Activated CD4-positive, CD25-positive, alpha-beta regulatory T cell (primary cell): ENCODE measurements around the gene TERT.
"Not testable (repeated sequence)": the region's sequence is repeated elsewhere in the genome, so short reads cannot be mapped to it uniquely, and the experiment has no call there.

Experiments
- DNase-seq, 4 experiments: peaks; one replicate each; lab custom pipeline; 2025; lab: John Stamatoyannopoulos, UW

TERT gene

GRCh38 chr5:1294206-1294834 lies 548 bp downstream of the TERT start:
- DNase-seq: no peak

DNA sequence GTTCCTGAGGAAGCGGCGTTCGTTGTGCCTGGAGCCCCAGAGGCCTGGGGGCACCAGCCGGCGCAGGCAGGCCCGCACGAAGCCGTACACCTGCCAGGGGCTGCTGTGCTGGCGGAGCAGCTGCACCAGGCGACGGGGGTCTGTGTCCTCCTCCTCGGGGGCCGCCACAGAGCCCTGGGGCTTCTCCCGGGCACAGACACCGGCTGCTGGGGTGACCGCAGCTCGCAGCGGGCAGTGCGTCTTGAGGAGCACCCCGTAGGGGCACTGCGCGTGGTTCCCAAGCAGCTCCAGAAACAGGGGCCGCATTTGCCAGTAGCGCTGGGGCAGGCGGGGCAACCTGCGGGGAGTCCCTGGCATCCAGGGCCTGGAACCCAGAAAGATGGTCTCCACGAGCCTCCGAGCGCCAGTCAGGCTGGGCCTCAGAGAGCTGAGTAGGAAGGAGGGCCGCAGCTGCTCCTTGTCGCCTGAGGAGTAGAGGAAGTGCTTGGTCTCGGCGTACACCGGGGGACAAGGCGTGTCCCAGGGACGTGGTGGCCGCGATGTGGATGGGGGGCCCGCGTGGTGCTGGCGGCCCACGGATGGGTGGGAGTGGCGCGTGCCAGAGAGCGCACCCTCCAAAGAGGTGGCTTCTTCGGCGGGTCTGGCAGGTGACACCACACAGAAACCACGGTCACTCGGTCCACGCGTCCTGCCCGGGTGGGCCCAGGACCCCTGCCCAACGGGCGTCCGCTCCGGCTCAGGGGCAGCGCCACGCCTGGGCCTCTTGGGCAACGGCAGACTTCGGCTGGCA lies 1.3 kb downstream of the TERT start:
- DNase-seq: no peak

DNA sequence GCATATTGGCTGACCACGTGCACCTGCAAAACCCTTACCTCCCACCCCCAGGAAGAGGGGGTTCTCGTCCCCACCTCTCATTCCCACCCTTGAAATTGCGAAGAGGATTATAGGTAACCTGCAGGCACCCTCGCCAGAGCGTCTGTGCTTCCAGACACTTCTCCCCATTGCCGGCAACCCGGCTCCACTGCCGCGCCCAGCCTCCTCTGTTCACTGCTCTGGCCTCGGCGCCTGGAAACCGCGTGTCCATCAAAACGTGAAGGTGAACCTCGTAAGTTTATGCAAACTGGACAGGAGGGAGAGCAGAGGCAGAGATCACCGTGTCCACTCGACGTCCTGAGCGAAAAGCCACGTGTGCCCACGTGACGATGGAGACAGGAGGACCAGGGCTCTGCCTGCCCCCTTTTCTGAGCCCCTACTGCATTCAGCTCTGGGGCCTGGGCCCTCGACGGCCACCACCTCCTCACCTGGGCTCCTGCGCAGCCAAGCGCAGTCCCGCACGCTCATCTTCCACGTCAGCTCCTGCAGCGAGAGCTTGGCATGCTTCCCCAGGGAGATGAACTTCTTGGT lies 1.9 kb downstream of the TERT start:
- DNase-seq: no peak

GRCh38 chr5:1292139-1292538 lies 2.7 kb downstream of the TERT start:
- no peak for DNase-seq

GRCh38 chr5:1291611-1292080 lies 3.2 kb downstream of the TERT start:
- no peak for DNase-seq

- DNase-seq: not testable (repeated sequence)
Measured at GRCh38 chr5:1290956-1291355, 3.9 kb downstream of the TERT start.

- DNase-seq: not testable (repeated sequence)
Measured at GRCh38 chr5:1289559-1289958, 5.3 kb downstream of the TERT start.

DNA sequence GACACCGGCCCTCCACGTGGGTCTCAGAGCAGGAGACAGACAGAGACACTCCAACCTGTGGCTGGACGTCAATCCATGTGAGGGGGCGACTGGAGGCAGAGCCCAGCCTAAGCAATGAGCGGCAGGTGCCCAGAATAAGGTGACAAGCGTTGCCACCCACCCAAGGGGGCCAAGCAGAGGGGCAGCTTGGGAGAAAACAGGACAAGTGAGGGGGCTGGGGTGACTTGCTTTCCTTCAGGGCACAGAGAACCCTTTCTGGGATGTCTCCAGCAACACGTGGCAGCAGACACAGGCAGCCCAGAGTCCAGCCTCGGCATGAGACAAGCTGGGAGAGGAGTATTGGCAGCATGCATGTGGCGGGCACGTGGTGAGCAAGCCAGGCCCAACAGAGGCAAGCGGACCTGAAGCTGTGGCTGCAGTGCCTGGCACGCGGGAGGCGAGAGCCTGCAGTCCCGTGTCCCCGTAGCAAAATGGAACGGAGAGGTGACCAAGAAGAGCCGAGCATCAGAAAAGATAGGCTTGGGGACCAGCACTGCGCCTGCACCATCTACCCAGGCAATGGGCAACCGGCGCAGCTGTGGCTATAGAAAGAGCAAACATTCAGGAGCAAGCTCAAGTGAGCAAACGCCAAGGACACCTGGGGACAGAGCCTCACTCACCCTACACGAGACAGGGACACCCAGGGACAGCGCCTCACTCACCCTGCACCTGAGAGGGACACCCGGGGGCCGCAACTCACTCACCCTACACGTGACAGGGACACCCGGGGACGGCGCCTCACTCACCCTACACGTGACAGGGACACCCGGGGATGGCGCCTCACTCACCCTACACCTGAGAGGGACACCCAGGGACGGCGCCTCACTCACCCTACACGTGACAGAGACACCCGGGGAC lies 6.2 kb downstream of the TERT start:
- DNase-seq: no peak

DNA sequence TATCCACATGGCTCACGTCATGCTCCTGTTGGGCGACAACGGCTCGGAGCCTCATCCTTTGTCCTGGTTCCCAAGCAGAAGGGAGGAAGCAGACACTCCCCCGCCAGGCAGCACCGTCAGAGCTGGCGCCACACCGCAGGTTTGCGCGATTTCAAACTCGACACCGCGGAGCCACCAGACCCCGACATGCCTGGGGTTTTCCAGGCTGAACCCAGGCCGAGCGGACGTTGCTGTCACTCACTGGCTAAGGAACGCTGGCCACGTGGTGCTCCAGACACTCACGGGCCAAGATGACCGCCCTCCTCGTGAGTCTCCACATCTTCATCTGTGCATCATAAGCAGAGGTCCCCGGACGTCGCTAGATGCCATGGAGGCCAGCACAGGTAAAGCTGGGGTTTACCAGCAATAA lies 9.0 kb downstream of the TERT start:
- DNase-seq: no peak

DNA sequence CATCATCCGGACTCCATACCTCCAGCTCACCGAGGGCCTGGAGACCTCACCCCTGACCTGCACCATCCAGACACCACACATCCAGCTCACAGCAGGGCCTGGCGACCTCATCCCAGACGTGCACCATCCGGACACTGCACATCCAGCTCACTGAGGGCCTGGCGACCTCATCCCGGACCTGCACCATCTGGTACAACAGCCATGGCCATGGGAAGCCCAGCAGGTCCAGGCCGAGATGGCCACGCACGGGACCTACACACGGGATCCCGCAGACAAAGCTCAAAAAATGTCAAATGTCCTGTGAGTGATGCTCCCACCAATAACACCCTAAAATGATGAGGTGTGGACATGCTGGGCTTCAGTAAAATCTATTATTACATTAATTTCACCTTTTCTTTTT lies 9.7 kb downstream of the TERT start:
- no peak for DNase-seq

DNA sequence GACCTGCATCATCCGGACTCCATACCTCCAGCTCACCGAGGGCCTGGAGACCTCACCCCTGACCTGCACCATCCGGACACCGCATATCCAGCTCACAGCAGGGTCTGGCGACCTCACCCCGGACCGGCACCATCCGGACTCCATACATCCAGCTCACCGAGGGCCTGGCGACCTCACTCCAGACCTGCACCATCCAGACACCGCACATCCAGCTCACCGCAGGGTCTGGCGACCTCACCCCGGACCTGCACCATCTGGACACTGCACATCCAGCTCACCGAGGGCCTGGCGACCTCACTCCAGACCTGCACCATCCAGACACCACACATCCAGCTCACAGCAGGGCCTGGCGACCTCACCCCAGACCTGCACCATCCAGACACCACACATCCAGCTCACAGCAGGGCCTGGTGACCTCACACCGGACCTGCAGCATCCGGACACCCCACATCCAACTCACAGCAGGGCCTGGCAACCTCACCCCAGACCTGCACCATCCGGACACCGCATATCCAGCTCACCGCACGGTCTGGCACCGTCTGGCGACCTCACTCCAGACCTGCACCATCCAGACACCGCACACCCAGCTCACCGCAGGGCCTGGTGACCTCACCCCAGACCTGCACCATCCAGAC lies 10.4 kb downstream of the TERT start:
- not testable (repeated sequence) for DNase-seq

DNA sequence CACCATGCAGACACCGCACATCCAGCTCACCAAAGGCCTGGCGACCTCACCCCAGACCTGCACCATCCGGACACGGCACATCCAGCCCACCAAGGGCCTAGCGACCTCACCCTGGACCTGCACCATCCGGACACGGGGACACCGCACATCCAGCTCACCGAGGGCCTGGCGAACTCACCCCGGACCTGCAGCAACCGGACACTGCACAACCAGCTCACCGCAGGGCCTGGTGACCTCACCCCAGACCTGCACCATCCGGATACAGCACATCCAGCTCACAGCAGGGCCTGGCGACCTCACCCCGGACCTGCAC lies 11.2 kb downstream of the TERT start:
- not testable (repeated sequence) for DNase-seq

DNA sequence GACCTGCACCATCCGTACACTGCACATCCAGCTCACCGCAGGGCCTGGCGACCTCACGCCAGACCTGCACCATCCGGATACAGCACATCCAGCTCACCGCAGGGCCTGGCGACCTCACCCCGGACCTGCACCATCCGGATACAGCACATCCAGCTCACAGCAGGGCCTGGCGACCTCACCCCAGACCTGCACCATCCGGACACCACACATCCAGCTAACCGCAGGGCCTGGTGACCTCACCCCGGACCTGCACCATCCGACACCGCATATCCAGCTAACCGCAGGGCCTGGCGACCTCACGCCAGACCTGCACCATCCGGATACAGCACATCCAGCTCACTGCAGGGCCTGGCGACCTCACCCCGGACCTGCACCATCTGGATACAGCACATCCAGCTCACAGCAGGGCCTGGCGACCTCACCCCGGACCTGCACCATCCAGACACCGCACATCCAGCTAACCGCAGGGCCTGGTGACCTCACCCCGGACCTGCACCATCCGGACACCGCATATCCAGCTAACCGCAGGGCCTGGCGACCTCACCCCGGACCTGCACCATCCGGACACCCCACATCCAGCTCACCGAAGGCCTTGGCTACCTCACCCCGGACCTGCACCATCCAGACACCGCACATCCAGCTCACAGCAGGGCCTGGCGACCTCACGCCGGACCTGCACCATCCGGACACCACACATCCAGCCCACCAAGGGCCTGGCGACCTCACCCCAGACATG lies 11.7 kb downstream of the TERT start:
- DNase-seq: not testable (repeated sequence)

DNA sequence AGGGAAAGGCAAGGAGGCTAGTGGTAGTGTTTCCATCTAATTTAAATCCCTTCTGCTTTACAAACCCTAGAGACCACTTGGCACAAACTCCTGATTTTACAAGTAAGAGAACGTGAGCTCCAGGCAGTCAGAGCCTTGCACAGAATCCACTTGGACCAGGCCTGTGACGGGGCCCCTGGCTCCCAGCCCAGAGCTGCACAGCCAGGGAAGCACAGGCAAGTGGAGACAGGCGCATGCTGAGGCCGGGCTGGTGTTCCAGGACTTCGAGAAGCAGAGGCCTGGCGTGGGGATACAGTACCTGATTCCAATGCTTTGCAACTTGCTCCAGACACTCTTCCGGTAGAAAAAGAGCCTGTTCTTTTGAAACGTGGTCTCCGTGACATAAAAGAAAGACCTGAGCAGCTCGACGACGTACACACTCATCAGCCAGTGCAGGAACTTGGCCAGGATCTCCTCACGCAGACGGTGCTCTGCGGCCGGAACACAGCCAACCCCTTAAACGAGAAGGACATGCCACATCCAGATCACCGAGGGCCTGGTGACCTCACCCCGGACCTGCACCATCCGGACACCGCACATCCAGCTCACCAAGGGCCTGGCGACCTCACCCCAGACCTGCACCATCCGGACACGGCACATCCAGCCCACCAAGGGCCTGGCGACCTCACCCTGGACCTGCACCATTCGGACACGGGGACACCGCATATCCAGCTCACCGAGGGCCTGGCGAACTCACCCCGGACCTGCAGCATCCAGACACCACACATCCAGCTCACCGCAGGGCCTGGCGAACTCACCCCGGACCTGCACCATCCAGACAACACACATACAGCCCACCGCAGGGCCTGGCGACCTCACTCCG lies 12.5 kb downstream of the TERT start:
- DNase-seq: no peak

DNA sequence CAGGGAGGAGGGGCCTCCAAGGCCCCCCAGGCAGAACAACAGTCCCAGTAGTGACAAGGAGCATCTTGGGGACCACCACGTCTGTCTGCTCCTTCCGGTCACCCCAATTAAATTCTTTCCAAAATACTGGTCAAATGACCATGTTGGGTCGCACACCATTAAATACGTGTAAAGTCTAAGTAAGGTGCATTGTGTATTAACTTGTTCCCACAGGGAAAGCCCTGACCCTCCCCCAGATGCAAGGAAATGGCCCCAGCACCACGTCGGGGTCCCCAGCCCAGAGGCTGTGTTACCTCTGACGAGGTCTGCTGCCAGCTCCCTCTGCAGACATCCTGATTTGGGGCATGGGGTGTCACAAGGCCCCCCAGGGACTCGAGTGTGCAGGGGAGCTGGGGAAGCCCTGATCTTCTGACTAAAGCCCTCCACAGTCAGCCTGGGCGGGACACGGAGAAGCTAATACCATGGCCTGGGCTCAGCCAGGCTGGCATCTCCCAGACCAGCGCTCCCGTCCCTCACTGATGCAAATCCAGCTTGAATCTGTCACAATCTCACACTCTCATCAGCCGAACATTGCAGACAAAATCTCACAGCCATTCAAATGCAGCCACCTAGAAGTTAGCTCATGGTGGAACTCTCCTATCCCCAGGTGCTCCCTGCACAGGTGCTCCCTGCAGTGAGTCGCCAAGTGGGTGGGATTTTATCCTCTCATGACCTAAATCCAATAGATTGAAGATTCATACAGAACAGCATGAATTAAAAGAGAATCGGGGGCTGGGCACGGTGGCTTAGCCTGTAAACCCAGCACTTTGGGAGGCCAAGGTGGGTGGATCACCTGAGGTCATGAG lies 13.6 kb downstream of the TERT start:
- no peak for DNase-seq

DNA sequence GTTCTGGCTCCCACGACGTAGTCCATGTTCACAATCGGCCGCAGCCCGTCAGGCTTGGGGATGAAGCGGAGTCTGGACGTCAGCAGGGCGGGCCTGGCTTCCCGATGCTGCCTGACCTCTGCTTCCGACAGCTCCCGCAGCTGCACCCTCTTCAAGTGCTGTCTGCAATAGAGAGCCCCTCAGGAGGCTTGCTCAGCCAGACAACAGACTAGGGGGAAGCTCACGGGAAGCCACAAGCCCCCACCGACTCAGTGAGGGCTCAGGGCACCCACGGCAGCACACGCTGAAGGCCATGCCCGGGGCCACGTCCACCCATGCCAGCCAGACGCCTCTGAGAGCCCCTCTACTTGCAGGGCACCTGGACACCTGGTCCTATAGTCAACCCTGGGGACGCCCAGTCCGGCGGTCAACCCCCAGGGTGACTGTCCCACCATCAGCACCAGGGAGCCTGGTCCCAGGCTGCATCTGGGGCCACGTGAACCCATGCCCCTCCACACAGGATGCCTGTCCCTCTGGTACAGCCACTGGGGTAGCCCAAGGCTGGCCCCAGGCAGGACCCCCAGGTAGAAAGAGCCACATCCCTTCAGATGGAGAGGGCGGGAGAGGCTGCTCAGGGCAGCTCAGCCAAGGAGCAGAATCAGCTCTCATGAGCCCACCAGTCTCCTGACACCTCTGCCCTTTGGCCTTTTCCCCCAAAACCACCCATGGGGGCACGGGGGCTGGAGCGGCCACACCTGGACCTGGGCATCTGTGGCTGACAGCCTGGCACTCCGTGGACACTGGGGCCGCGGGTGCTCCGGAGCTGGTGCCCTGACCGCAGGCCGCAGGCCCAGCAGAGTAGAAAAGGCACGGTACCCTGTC lies 14.5 kb downstream of the TERT start:
- DNase-seq: no peak

DNA sequence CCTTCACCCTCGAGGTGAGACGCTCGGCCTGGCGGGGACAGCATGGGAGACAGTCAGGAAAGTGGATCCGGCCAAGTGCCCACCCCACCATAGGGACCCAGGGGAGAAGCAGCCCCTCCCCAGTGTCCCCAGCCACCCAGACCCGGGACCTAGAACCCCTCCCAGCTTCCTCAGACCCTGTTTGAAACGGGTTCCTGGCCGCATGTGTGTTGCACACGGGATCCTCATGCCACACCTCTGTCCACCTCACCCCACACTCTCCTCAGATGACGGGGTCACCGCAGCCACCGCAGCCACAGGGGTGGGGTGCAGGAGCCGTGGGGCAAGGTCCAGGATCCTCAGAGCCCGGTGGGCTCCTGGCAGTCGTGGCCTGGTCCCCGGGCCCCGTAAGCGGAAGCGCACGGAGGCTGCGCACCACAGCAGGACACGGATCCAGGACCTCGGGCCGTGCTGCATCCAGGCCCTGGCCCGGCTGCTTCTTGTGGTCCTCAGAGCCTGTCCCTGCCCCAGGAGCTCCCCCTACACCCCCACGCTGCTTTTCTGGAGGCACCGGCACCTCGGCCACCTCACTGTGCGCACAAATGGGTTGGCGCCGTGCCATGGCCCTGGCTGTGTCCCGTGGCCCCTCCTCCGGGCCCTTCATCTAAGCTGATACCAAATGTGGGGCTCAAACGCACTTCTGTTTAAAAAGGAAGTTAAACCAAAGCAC lies 15.3 kb downstream of the TERT start:
- DNase-seq: no peak
